HG03196 (cell line): ENCODE measurements around the gene GBA2.

ENCODE experiments used
- ATAC-seq: cut with Tn5 transposase; IDR thresholded peaks from one replicate; pipeline ENCODE4 v1.9.1; 2021; ENCODE audit not compliant: unreplicated experiment

Gene GBA2

GRCh38 chr9:35748858-35749514 is at the start of gene GBA2, which contains the start of gene RGP1:
GBA2 (minus strand) TSS chr9:35749228; CDS start chr9:35748704, 524 bp downstream.
RGP1 (plus strand) TSS chr9:35749287; CDS start chr9:35749756, 469 bp downstream.
- peak; percentile 66 for ATAC-seq

DNA sequence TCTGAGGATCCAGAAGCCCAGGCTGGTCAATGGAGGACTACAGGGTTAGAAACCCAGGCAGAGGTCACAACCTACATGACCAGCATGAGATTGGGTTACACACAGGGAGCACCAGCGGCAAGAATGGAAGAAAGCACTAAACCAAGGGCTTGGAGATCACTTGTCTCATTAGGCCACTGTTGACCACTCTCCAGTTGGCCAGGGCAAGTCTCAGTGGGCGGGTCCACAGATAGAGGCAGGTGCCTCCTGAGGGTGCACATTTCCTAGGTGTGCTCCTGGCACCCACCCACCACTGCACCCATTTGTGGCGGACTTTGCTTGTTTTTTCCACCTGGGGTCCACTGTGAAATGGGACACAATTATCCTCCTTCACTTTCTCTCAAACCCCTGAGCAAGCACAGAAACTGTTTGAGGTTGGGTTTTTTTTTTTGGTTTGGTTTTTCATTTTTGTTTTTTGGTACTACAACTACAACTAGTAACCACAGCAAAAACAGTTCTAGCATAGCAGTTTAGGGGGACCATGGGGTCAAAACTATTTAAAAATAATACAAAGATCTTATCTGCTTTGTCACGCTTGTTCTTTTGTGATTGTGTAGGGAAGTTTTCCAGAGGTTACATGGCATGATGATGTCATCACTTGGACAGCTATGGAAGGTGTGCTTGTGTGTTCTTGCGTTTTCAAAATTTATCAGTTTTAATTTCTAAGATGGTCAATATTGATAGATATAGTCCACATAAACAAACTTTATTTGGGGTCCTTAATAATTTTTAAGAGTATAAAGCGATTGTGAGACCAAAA is 48.5 kb upstream of the GBA2 start:
- ATAC-seq = no peak

DNA sequence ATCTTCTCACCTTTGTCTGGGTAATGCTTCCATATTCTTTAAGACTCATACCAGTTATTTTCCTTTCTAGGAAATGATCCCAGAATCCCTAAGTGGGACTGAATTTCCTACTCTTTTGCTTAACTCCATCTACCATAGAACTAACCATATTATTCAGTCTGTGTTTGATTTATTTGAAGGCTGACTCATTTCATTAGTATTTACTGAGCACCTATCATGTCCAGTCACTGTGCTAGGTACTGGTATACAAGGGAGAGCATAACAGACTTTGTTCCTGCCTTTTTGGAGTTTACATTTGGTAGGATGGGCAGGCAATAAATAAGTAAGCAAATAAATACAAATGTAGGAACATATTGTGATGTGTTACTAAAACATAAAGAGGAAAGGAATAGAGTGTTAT is 46.7 kb upstream of the GBA2 start:
- ATAC-seq = no peak

DNA sequence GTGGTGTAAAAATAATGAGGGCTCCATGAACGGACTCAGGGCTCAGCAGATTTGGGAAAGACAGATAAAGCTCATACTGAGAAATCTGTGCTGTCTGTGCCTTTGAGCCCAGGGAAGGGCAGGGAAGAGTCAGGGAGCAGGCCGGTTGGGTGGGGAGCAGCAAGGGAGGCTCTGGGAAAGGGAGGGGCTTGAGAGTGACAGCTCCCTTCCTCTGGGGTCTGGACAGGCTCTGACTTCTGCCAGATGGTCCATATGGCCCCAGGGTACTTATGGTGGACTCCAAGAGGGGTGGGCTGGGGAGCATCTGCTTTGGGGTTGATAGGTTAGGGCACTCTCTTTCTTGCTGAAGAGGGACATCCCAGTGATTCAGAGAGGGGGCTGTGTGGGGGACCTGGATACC is 44.4 kb upstream of the GBA2 start:
- no peak for ATAC-seq

- ATAC-seq = no peak
Observed at GRCh38 chr9:35792826-35793225, 43.8 kb upstream of the GBA2 start.

GRCh38 chr9:35792024-35792813 is 43.2 kb upstream of the GBA2 start:
- no peak for ATAC-seq

GRCh38 chr9:35791297-35791921 is 42.4 kb upstream of the GBA2 start, which contains the start of gene NPR2:
NPR2 (plus strand) TSS chr9:35791591; CDS start chr9:35792409, 818 bp downstream.
- no peak for ATAC-seq

- ATAC-seq = no peak
Observed at GRCh38 chr9:35790385-35791296, 41.6 kb upstream of the GBA2 start.

- ATAC-seq = no peak
Observed at GRCh38 chr9:35790025-35790384, 41.0 kb upstream of the GBA2 start.

DNA sequence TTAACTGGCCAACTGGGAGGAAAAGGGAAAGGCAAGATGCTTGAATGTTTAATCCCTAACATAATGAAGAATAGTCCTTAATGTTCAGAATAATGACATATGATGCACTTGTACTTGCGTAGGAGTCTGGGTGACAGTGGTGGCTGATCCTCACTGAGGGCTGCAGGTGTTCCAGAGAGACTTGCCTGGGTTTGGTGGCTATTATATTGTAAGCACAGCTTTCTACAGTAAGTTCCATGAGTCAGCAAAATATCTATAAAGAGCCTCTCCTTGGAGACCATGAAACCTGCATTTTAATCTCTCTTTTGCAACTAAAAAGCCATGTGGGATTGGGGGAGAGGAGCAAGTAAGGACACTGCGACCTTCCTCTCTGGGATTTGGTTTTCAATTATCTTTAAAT is 40.5 kb upstream of the GBA2 start:
- no peak for ATAC-seq

GRCh38 chr9:35783418-35783817 is 34.4 kb upstream of the GBA2 start:
- no peak for ATAC-seq

- ATAC-seq = no peak
Observed at GRCh38 chr9:35781066-35781465, 32.0 kb upstream of the GBA2 start.

DNA sequence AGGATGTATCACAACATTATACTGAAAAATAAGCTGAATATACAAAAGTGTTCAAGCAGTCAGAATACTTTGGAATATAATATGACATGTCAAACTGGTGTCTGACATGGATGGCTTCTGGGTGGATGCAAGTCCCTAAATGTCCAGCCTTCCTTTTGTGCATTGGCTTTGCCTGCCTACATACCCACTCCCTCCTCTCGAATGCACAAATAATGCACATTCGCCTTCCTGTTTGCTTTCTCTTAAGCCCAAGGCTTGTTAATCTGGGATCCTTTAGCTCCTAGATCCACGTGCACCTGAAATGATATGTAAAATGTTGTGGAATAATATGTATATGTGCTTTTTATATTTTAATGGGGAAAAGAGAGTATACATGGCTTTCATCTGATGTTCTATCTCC is 29.5 kb upstream of the GBA2 start:
- no peak for ATAC-seq

GRCh38 chr9:35776018-35776417 is 27.0 kb upstream of the GBA2 start:
- no peak for ATAC-seq

- ATAC-seq = no peak
Observed at GRCh38 chr9:35774907-35775635, 26.0 kb upstream of the GBA2 start.

DNA sequence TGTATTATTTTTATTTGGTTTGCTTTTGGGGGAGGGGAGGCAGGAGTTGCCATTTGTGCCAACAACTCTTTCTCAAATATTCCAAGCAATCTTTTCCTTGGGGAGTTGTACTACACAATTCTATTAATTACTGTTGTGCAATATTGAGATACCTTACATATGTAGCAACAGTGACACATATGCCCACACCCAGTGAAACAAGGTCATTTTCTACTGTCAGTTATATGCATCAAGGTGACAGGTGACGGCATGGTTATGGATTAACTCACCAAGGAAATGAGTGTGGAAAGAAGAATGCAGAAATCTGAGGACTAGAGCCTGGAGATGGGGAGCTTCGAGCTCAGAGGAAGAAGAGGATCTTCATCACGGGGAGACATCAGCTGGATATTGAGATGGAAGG is 22.9 kb upstream of the GBA2 start:
- no peak for ATAC-seq

- ATAC-seq = no peak
Observed at GRCh38 chr9:35771534-35771933, 22.5 kb upstream of the GBA2 start.

- ATAC-seq = no peak
Observed at GRCh38 chr9:35771075-35771433, 22.0 kb upstream of the GBA2 start.

GRCh38 chr9:35769763-35770162 is 20.7 kb upstream of the GBA2 start:
- no peak for ATAC-seq

DNA sequence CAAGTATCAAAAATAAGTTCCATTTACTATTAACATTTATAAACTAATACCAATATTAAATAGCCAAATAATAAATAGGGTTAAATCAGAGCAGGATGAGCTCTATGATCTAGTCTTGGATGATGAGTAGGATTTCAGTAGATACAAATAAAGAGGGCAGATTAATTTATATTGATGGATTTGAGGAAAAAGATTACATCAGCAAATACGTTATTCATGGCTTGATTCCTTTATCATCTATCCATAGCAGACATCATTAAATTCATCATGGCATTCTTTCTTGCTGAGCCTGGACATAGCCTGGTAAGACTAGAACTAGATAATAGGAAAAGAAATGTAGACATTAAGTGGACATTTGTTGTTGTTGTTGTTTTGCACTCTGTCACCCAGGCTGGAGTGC is 18.4 kb upstream of the GBA2 start:
- ATAC-seq = no peak
